ENCODE data around the gene NUDT19.
"Not testable (repeated sequence)": the region's sequence is repeated elsewhere in the genome, so short reads cannot be mapped to it uniquely, and the experiment has no call there.

The NUDT19 gene

DNA sequence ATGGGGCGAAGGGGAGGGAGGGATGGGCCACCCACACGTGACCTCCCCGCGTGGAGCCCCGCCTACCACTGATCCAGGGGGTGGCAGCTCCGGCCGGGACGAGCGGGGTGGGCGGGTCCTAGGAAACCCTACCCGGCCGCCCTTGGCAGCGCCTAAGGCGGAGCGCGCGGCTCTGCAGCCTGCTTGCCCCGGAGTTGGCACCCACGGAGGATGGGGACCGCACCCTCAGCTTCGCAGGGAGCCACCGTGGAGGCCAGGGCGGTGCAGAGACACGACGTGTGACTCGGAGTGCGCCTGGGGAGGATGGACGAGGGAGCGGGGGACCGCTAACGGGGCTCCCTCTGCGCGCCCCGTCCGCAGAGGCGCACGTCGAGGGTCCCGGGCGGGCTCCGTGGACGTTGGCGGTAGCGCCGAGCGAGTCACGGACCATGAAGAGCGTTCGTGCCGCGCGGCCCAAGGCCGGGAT, 15.9 kb upstream of the NUDT19 start, which contains the start of gene RGS9BP:
RGS9BP (plus strand) TSS at position 129 of the 466 bp plus-strand sequence. CDS start 416 bp downstream, outside the sequence.
- peak; percentile 55 to 74 (median 66) for DNase-seq

DNA sequence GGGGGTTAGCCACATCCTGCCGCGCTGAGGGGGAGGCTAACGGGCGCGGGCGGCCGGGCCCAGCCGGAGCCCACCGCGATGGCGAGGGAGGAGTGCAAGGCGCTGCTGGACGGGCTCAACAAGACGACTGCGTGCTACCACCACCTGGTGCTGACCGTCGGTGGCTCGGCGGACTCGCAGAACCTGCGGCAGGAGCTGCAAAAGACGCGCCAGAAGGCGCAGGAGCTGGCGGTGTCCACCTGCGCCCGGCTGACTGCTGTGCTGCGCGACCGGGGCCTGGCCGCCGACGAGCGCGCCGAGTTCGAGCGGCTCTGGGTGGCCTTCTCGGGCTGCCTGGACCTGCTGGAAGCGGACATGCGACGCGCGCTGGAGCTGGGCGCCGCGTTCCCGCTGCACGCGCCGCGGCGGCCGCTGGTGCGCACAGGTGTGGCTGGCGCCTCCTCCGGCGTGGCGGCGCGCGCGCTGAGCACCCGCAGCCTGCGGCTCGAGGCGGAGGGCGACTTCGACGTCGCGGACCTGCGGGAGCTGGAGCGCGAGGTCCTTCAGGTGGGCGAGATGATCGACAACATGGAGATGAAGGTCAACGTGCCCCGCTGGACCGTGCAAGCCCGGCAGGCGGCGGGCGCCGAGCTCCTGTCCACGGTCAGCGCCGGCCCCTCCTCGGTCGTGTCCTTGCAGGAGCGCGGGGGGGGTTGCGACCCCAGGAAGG, 15.3 kb upstream of the NUDT19 start:
- peak in 1 of 5 donors; percentile 18 for DNase-seq

DNA sequence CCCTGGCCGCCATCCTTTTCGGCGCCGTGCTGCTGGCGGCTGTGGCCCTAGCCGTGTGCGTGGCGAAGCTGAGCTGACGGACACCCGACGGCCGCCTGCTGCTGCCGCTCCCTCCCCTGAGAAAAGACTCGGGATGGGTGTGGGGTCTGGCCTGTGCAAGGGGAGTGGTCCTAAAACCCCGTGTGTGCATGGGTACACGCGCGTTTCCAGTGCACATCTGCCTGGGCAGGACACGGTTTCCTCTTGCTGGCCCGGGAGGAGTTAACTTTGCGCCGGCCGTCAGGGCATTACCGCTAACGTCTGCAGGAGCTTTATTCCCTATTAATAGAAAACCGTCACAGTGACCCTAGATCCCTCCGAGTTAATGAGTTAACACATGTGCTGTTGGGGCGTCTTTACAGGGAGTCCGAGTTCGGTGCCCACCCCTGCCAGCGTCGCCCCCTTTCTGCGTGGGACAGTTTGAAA, 14.7 kb upstream of the NUDT19 start:
- DNase-seq: peak in 1 of 5 donors; percentile 4

DNA sequence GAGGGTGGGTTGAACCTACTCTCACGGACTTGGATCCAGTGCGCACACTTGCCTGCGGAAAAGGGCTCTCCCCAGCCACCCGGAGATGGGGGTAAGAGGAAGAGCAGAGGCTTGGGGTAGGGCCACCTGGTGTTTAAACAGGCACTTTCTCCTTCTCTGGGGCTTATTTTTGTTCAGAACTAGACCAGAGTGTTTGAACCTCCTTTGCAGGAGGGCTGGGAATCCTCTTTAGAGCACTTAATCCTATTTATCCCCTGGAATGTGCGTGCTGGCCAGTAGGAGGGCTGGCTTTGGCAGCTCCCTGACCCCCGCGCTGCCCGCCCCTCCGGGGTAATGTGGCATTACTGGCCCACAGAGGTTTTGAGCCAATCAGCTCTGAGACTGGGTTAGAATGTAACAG, 14.0 kb upstream of the NUDT19 start:
- DNase-seq: no peak

DNA sequence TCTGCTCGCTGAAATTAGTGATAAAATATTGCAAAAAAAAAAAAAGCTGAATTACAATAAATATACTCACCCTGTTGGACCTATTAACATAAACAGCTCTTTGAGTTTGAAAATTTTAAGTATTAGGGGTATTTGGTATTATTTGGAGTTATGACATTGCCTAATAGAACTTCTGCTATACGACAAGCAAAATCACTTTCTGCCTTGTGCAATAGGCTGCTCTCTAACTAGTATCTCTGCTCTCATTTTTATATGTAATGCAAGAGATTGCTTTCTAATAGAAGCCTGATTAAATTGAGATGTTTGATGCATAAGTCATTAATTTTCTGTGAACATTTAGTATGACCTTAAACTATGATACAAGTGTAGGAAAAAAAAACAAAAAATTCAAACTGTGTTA, 10.6 kb upstream of the NUDT19 start:
- no peak for DNase-seq

DNA sequence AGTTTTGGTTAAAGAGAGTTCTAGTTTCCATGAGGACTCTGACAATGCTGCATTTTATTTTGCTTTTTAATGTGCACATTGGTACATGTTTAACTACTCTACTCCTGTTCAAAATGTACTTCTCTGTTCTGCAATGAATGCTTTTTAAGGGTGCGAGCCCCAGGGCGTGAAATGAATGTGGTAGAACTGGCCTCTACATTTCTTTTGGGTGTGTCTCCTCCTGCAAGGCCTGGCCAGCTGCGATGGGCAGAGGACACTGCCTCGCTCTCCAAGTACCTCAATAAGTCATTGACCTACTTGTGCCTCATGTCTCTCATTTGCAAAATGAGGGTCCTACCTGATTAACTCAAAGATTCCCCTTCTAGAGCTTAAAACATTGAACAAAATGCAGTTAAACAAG, 9.3 kb upstream of the NUDT19 start:
- DNase-seq: no peak

DNA sequence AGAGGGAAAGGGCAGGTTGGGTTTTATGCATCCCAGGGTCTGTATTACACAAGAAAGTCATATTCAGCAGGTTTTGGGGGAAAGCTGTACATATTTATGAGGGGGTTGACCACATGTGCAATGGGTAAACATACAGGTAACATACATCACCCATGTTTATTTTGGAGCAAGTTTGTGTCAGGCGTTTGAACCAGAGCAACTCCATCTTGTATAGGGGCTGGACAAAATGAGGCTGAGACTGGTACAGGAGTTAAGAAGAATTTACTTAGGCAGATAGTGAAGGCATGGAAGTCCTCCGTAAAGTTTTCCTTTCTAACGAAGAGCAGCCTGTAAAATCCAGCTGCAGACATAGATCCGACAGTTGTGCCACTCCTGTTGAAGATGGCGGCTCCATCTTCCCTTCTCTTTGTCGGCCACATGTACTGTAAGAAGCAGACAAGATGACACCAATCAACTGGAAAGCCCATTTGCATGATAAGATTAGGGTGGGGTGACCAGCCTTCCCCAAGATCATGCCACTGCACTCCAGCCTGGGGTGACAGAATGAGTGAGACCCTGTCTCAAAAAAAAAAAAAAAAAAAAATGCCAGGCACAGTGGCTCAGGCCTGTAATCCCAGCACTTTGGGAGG, 4.7 kb upstream of the NUDT19 start:
- no peak for DNase-seq

DNA sequence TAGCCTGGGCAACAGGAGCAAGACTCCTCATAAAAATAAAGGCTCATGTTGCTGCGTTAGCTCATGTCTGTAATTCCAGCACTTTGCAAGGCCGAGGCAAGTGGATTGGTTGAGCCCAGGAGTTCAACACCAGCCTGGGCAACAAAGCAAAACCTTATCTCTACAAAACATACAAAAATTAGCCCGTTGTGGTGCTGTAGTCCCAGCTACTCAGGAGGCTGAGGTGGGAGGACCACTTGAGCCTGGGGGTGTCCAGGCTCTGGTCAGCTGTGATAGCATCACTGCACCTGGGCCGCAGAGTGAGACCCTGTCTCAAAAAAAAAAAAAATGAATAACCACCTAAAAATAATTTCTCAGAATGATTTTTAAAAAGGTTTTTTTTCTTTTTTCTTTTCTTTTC, 3.9 kb upstream of the NUDT19 start:
- DNase-seq: no peak

DNA sequence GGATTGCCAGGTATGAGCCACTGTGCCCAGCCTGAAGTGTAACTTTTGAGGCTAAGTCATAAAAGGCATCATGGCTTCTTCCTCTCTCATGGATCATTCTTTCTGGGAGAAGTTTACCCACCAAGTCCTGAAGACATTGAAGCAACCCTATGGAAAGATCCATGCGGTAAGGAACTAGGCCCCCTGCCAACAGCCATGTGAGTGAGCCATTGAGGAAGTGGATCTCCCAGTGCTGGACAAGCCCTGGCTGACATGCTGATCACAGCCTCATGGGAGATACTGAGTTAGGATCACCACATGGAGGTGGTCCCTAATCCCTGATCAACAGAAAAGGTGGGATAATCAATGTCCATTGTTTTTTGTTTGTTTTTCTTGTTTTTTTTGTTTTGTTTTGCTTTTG, 3.3 kb upstream of the NUDT19 start:
- no peak for DNase-seq

DNA sequence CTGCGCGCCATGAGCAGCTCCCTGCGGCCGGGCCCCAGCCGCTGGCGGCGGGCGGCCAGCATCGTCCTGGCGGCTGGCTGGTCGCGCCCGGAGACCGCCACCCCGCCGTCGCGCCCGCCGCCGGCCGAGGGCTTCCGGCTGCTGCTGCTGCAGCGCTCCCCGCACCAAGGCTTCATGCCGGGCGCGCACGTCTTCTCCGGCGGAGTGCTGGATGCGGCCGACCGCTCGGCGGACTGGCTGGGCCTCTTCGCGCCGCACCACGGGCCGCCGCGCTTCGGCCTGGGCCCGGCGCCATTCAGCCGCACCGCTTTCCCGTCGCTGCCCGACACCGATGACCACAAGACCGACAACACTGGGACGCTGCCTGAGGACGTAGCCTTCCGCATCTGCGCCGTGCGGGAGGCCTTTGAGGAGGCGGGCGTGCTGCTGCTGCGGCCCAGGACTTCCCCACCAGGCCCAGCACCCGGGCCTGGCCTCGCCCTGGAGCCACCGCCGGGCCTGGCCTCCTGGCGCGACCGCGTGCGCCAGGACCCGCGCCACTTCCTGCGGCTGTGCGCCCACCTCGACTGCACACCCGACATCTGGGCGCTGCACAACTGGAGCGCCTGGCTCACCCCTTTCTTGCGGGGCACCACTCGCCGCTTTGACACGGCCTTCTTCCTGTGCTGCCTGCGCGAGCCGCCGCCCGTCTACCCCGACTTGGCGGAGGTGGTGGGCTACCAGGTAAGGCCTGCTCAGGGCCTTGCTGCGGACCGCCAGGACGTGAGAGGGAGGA, 518 bp downstream of the NUDT19 start:
- DNase-seq: peak in 4 of 5 donors; percentile 12 to 73 (median 36)

DNA sequence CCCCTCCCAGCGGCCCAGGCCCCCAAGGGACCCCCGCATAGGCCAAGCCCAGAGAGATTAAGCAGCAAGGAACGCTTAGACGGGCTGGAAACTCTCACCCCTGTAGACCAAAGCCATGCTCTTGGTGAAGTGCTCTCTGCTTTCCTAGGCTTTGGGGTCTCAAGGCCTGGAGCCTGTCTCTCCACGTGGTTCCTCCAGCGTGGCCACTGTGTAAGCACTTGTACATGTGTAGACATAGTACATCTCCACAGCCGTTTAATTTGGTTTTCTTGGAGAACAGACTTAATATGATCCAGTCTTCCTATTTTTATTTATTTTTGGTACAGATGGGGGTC, 1.1 kb downstream of the NUDT19 start:
- no peak for DNase-seq

DNA sequence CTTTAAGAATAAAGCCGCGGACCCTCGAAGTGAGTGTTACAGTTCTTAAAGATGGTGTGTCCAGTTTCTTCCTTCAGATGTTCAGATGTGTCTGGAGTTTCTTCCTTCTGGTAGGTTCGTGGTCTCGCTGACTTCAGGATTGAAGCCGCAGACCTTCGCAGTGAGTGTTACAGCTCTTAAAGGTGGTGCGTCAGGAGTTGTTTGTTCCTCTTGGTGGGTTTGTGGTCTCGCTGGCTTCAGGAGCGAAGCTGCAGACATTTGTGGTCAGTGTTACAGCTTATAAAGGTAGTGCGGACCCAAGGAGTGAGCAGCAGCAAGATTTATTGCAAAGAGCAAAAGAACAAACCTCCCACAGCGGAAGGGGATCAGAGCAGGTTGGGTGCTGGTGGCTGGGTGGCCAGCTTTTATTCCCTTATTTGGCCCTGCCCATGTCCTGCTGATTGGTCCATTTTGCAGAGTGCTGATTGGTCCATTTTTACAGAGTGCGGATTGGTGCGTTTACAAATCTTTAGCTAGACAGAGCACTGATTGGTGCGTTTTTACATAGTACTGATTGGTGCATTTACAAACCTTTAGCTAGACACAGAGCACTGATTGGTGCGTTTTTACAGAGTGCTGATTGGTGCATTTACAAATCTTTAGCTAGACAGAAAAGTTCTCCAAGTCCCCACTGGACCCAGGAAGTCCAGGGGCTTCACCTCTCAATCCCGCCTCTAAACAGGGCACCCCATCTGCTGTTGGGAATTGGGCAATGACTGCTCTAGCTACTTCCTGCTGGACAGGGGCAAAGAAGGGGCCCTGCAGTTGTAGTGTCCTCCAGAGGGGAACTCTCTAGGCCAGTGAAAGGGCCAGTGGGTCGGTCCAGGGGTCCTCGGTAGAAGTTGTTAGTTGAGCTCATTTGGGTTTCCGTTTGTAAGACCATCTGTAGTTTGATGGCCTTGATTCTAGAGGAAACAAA, 1.8 kb downstream of the NUDT19 start:
- DNase-seq: peak in 1 of 5 donors; percentile 59

DNA sequence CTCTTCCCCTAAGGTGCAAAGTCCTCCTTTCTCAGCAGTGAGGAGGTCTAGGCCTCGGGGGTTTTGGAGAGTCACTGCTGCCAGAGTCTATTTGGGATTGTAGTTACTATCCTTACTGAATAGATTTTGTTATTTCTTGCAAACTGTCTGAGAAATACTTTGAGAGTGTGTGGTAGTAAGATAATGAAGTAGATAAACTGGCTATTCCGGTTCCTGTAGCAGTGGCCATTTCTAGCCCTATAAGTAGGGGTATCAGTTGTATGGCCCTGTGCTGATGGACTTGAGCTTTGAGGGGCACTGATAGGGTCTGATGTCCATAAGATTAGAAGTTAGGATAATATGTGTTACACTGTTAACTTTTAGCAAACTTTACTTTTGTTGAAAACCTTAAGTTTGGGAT, 2.7 kb downstream of the NUDT19 start:
- not testable (repeated sequence) for DNase-seq

DNA sequence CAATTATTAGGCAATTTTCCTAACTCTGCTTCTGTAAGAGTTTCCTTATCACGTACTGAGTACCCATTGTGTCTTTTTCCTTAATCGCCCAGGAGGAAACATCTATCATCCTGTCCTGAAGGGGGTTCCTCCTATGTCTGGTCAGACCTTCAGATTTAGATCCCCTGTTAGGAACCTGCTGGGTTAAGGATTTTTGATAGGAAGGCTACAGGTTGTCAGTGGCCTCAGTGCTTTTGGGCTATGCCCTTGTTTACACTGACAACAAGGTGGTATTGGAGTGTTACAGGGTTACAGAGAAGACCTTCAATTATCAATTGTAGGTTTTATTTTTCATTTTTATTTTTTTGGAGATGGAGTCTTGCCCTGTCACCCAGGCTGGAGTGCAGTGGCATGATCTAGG, 3.2 kb downstream of the NUDT19 start:
- DNase-seq: not testable (repeated sequence)

DNA sequence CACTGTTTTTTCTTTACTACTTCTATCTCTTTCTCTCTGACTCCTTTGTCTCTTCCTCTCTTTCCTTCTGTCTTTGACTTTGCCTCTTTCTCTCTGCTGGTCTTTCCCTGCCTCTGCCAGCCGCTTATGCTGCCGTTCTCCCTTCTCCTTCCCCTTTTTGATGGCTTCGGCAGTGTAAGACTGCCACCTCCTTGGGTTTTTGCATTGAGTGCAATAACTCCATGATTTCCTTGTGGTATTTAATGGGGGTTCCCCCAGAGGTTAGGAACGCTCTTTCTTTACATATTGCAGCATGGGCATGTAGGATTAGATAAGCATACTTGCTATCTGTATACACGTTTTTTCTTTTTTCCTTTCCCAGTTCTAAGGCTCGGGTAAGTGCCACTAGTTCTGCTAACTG, 3.9 kb downstream of the NUDT19 start:
- DNase-seq: not testable (repeated sequence)

DNA sequence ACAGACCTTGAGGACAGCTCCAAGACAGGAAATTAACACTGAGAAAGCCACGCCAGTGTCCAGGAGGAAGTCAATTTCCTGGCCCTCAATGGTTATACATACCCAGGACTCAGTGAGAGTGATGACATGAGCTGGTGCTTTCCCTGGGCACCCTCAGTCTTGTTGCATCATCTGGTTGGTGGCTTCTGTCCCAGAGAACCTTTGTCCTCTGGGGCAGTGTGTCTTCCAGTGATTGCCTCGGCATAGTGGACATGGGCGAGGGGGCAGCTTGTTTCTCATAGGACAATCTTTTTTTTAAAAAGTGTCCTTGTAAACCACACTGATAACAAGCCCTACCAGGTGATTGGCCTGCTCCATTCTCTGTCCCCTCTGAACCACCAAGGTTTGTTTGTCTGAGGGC, 5.2 kb downstream of the NUDT19 start:
- not testable (repeated sequence) for DNase-seq

DNA sequence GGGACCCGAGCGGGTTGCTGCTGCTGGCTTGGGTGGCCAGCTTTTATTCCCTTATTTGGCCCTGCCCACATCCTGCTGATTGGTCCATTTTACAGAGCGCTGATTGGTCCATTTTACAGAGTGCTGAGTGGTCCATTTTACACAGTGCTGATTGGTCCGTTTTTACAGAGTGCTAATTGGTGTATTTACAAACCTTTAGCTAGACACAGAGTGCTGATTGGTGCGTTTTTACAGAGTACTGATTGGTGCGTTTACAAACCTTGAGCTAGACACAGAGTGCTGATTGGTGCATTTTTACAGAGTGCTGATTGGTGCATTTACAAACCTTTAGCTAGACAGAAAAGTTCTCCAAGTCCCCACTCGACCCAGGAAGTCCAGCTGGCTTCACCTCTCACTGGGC, 8.5 kb downstream of the NUDT19 start:
- not testable (repeated sequence) for DNase-seq

DNA sequence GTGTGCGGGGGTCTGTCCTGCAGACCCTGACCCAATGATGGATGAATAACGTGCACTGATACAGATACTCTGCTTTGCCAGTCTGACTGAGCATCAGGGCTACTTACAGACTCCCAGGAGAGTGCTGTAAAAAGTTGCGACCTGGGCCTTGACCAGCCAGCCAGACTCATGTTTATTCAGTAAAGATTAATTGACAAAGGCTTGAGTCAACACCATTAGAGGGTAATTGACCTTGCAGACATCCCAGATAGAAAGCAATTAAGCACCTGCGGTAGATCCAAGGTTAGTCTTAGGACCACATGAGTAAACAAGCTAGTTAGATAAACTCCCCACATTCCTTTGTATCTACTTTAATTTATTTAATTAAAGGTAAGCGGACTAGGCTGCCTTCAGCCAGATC, 10.4 kb downstream of the NUDT19 start:
- no peak for DNase-seq

DNA sequence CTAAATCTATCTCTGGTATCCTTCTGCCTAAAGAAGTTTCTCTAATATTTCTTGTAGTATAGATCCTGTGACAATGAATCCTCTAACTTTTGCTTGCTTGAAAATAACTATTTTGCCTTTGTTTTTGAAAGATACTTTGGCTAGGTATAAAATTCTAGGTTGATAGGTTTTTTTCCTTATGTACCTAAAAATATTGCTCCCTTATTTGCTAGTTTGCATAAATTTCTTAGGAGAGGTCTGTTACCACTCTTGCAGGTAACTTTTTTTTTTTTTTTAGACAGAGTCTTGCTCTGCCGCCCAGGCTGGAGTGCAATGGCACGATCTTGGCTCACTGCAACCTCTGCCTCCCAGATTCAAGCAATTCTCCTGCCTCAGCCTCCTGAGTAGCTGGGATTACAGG, 12.4 kb downstream of the NUDT19 start:
- not testable (repeated sequence) for DNase-seq

DNA sequence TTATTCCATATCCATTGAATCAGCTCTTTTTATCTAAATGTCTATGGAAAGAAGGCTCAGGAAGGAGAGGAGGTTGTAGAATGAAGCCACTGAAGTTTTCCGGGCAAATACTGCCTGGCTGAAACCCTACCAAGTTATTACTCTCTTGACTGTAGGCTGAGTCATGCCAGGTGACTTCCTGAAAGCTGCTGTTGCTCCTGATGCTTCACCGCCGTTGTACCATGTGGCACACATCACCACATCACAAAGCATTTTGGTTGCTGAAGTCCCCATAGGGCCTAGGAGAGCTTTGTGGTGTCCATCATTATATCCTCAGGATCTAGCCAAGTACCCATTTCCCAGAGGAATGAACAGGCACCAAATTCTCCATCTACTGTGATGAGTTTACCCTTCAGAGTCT, 16.8 kb downstream of the NUDT19 start:
- peak in 1 of 5 donors; percentile 43 for DNase-seq

DNA sequence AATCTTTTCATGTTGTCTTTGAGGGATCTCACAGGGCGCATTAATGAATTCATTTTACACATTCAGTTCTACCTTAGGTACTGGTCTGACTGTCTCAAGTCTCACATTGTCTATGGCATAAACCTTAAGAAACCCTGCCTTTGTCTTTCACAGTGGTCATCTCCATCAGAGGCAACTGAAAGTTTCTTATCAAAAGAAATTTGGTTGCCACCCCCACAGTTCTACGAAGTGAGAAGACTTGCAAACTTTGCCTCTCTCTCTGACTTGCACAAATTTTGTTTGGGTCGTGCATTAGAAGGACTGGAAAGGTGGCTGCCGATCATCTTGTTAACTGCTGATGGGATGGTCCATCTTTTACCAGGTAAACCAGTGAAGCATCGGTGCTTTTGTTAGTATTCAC, 17.4 kb downstream of the NUDT19 start:
- DNase-seq: no peak

DNA sequence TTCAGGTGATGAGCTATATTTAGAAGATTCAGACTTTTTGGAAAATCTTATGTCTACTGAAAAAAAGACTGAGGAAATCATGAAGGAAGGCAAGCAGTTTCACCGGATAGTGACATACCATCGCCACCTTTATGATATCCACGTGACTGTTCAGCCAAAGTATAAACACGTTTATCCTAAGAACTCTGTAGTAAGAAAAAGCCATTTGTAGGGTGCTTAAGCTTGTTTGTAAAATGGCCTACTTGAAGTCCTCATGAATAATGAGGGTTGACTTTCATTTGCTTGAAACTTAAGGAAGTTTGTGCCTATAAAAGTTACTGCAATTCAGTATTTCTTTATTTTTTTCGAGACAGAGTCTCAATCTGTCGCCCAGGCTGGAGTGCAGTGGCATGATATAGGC, 20.1 kb downstream of the NUDT19 start:
- no peak for DNase-seq

Data from T-helper 1 cell (primary cell).